Left renal cortex interstitium (tissue), 4 donors: ENCODE data around the gene SPINK13. TPM values are rescaled to one million over a fixed set of nuclear protein-coding genes. Genes with fewer than 3 reads are reported as not detected.
"Not testable (repeated sequence)": the region's sequence is repeated elsewhere in the genome, so short reads cannot be mapped to it uniquely, and the experiment has no call there.

ENCODE experiments used
- DNase-seq, 4 donors: peaks; one replicate each; pipeline ENCODE4 v3.0.0-alpha.2; 2013; ENCODE audit warnings: low read depth in 4 of 4, low spot score in 2 of 4, missing footprints in 1 of 4
- polyA plus RNA-seq, 4 donors: library from polyadenylated mRNA; unstranded; fragments of 120-200 nt; gene quantifications; one replicate each; pipeline ENCODE4 v1.2.1, GENCODE V29; 2013; ENCODE audit not compliant: insufficient read length in 4 of 4

The SPINK13 gene
- polyA plus RNA-seq, 4 donors: 0.23 to 0.79 (median 0.58) TPM; not detected in 1

- DNase-seq: no peak
These were observed 42.9 kb downstream of the SPINK13 start for GRCh38 chr5:148311484-148311883.

- no peak for DNase-seq
These were observed 43.6 kb downstream of the SPINK13 start, which contains the start of gene SPINK7 for GRCh38 chr5:148312153-148312552. Gene SPINK7, plus strand, starts transcription at chr5:148312423. Its CDS starts 61 bp downstream, at chr5:148312484.

- no peak for DNase-seq
These were observed 45.6 kb downstream of the SPINK13 start for GRCh38 chr5:148314187-148314586.

- no peak for DNase-seq
These were observed 46.1 kb downstream of the SPINK13 start for GRCh38 chr5:148314731-148315130.

GRCh38 chr5:148320011-148320963, 51.7 kb downstream of the SPINK13 start:
- DNase-seq: not testable (repeated sequence)

DNA sequence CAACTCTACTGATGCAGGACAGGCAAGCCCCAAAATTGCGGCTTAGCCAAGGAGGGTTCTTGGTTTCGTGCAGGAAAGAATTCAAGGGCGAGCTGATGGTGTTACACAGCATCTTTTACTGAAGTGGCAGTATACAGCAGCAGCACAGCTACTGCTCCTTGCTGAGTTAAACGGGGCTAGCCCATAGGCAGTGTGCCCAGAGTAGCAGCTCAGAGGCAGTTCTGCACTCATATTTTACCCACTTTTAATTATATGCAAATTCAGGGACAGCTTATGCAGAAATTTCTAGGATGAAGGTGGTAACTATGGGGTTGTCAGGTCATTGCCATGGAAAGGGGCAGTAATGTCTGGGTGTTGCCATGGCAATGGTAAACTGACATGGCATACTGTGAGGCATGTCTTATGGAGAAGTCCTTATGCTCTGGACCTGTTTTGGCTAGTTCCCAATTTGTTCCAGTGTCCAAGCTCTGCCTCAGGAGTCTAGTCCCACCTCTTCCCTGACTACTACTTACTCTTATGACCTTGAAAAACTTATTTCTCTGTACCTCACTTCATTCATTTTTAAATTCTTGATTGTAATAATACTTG, 64.8 kb downstream of the SPINK13 start:
- no peak for DNase-seq

DNA sequence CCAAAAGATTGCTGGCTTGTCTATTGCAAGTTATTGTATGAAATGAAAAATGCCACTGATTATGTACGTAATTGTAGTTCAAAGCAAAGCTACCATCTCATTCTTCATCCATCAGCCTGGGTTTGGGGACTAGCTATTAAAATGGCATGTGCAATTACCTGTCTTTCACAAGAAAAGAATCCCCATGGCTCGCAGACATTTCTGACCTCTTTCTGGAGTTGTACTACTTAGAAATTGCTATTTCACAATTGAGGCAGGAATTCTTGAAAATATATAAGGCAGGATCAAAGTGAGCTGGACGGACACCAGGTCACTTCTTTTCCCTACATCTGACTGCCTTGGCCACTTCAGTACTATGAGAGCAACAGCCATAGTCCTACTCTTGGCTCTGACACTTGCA, 66.7 kb downstream of the SPINK13 start, which contains the start of gene SPINK9:
Gene SPINK9 (plus strand): TSS at position 301 of the 400 bp plus-strand sequence. CDS start 55 bp downstream, at position 356.
- DNase-seq: no peak

Other genes with a start within 250 kb of the SPINK13 start
- gene SPINK5, start 204.8 kb upstream of the SPINK13 start, polyA plus RNA-seq: under 1 TPM; 0.27 to 0.86 (median 0.51) TPM
- gene SPINK14, start 100.2 kb upstream of the SPINK13 start, polyA plus RNA-seq: not detected
- gene SPINK6, start 65.8 kb upstream of the SPINK13 start, polyA plus RNA-seq: not detected
- under 1 TPM in 1 of 4 donors, not detected in 3; 0.08 TPM for gene MARCOL, start 30.3 kb upstream of the SPINK13 start, polyA plus RNA-seq
- gene SPINK7, start 43.6 kb downstream of the SPINK13 start, polyA plus RNA-seq: under 1 TPM in 3 of 4 donors, not detected in 1; 0.28 to 0.85 (median 0.62) TPM
- under 1 TPM in 2 of 4 donors, not detected in 2; 0.34 to 0.36 TPM for gene SPINK9, start 66.8 kb downstream of the SPINK13 start, polyA plus RNA-seq
- gene FBXO38, start 115.2 kb downstream of the SPINK13 start, polyA plus RNA-seq: 10 to 100 TPM; 38.7 to 55.2 (median 45.2) TPM